GM18519 (cell line): ENCODE results near the gene SSX2IP.
"Not testable (repeated sequence)": the region's sequence is repeated elsewhere in the genome, so short reads cannot be mapped to it uniquely, and the experiment has no call there.

ENCODE experiments used
- ATAC-seq: cut with Tn5 transposase; IDR thresholded peaks from one replicate; pipeline ENCODE4 v1.9.1; 2021; ENCODE audit warnings: mild to moderate bottlenecking, moderate library complexity; ENCODE audit not compliant: unreplicated experiment, low FRiP score

Gene SSX2IP

GRCh38 chr1:84690397-84691121 is at the start of gene SSX2IP:
Gene SSX2IP (minus strand): TSS chr1:84690461. CDS start chr1:84671219, 19,242 bp downstream.
- peak; percentile 91 for ATAC-seq

- no peak for ATAC-seq
Measured at GRCh38 chr1:84738237-84738636, 48.0 kb upstream of the SSX2IP start.

- ATAC-seq, result no peak
Measured at GRCh38 chr1:84737590-84737989, 47.3 kb upstream of the SSX2IP start.

- no peak for ATAC-seq
Measured at GRCh38 chr1:84736944-84737343, 46.7 kb upstream of the SSX2IP start.

GRCh38 chr1:84736445-84736844 is 46.2 kb upstream of the SSX2IP start:
- no peak for ATAC-seq

GRCh38 chr1:84735483-84735882 is 45.2 kb upstream of the SSX2IP start:
- no peak for ATAC-seq

- no peak for ATAC-seq
Measured at GRCh38 chr1:84732520-84732919, 42.3 kb upstream of the SSX2IP start.

- no peak for ATAC-seq
Measured at GRCh38 chr1:84731519-84731918, 41.3 kb upstream of the SSX2IP start.

GRCh38 chr1:84727711-84728110 is 37.5 kb upstream of the SSX2IP start:
- ATAC-seq, result not testable (repeated sequence)

GRCh38 chr1:84726593-84727499 is 36.6 kb upstream of the SSX2IP start:
- ATAC-seq, result no peak

GRCh38 chr1:84724128-84724860 is 34.0 kb upstream of the SSX2IP start:
- ATAC-seq, result no peak

GRCh38 chr1:84722794-84723193 is 32.5 kb upstream of the SSX2IP start:
- ATAC-seq, result no peak

- not testable (repeated sequence) for ATAC-seq
Measured at GRCh38 chr1:84721872-84722271, 31.6 kb upstream of the SSX2IP start.

- ATAC-seq, result no peak
Measured at GRCh38 chr1:84721152-84721551, 30.9 kb upstream of the SSX2IP start.

- ATAC-seq, result no peak
Measured at GRCh38 chr1:84720221-84720780, 30.0 kb upstream of the SSX2IP start.

- ATAC-seq, result no peak
Measured at GRCh38 chr1:84719543-84720217, 29.4 kb upstream of the SSX2IP start.

GRCh38 chr1:84715342-84716019 is 25.2 kb upstream of the SSX2IP start:
- ATAC-seq, result no peak

GRCh38 chr1:84712276-84712874 is 22.1 kb upstream of the SSX2IP start:
- no peak for ATAC-seq

GRCh38 chr1:84711869-84712268 is 21.6 kb upstream of the SSX2IP start:
- ATAC-seq, result no peak
